ENCODE data around the gene SIAE. TPM values are rescaled to one million over a fixed set of nuclear protein-coding genes. Genes with fewer than 3 reads are reported as not detected.

The SIAE gene
- total and polyA plus RNA-seq, 2 of the 8 experiments (the other 6 are each of a cell fraction or from before 2014, with no cell fraction given), result 2.3 to 3.7 TPM

DNA sequence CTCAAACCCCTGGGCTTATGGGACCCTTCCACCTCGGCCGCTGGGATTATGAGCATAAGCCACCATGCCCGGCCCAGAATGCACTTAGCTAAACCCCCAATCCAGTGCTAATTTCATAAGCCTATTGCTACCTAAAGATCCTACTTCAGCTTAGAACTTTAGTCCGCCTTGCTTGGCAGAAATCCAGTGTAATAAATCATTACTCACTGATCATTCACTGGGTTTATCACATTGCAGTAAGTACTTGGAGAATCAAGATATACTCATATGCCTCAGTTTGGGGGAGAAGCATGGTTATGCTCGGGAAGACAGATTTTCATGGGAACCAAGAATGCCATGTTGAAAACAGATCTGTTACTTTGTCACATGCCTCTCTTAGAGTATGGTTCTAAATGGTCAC, 54.7 kb downstream of the SIAE start (continued):
- TF ChIP-seq SP1 (IDR thresholded peaks at IDR 0.05; ENCODE audit: low read depth, low read length) (no peak), ASH2L (IDR thresholded peaks at IDR 0.05; ENCODE audit: low read length) (no peak)
- TF ChIP-seq, protein P1, sequence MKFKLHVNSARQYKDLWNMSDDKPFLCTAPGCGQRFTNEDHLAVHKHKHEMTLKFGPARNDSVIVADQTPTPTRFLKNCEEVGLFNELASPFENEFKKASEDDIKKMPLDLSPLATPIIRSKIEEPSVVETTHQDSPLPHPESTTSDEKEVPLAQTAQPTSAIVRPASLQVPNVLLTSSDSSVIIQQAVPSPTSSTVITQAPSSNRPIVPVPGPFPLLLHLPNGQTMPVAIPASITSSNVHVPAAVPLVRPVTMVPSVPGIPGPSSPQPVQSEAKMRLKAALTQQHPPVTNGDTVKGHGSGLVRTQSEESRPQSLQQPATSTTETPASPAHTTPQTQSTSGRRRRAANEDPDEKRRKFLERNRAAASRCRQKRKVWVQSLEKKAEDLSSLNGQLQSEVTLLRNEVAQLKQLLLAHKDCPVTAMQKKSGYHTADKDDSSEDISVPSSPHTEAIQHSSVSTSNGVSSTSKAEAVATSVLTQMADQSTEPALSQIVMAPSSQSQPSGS (IDR thresholded peaks at IDR 0.05; ENCODE audit: low read length), result no peak
